Testis (tissue), 2 donors: ENCODE measurements around the gene AICDA.

ENCODE experiments used
- CTCF ChIP-seq, 3 experiments: fragments of 450-650 bp in 2 of 3; fragments of 200-600 bp in 1 of 3; sonication (generic) in 1 of 3; IDR thresholded peaks; one replicate each; pipeline ENCODE4 v1.5.1; 2016 to 2019; ENCODE audit warnings: antibody characterized with exemption in 3 of 3, mild to moderate bottlenecking in 2 of 3, moderate library complexity in 1 of 3
- POLR2A ChIP-seq: fragments of 450-650 bp; IDR thresholded peaks from one replicate; pipeline ENCODE4 v1.6.1; 2017; ENCODE audit warnings: antibody characterized with exemption, mild to moderate bottlenecking, moderate library complexity

GRCh38 chr12:8584004-8584403 is 28.7 kb downstream of the AICDA start:
- TF ChIP-seq CTCF (IDR thresholded peaks at IDR 0.05): no peak
- no peak for TF ChIP-seq POLR2A
